NOMO-1 treated with DMSO at 0.1 percent for 48 hours (cell line): ENCODE measurements around the gene THAP8.
A peak's percentile ranks its signal among the peaks of the same experiment; 100 is the strongest.

Experiments
- DNase-seq: peaks from one replicate; lab custom pipeline; 2025; ENCODE audit not compliant: unreplicated experiment; lab: John Stamatoyannopoulos, UW

Gene THAP8

DNA sequence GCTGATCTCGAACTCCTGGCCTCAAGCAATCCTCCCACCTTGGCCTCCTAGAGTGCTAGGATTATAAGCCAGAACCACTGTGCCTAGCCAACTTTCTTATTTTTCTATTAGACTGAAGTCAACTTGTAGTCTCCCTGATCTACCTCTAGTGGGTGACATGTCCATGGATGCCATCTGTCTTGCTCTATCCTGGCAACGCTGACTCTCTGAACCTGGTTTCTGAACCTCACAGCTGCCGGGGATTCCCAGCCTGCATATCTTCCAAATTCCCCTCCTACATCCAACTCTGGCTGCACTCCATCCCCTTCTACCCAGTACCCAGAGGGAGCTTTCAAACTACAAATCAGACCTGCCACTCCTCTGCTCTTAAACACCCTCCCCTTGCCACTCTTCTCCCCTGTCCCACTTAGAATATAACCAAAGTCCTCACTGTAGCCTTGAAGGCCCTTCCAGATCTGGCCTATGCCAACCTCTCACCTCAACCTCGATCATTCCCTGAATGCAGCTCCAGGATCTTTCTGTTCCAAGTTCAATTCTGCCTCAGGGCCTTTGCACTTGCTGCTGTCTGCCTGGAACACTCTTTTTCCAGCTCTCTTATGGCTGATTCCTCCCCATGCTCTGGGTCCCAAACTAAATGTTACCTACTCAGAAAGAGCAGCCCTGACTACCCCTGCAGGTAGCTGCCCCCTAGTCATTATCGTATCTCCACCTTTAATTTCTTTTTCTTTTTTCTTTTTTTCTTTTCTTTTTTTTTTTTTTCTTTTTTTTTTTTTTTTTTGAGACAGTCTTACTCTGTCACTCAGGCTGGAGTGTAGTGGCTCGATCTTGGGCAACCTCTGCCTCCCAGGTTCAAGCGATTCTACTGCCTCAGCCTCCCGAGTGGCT is 23.6 kb downstream of the THAP8 start:
- no peak for DNase-seq

GRCh38 chr19:36028313-36029041 is 25.6 kb downstream of the THAP8 start:
- no peak for DNase-seq

DNA sequence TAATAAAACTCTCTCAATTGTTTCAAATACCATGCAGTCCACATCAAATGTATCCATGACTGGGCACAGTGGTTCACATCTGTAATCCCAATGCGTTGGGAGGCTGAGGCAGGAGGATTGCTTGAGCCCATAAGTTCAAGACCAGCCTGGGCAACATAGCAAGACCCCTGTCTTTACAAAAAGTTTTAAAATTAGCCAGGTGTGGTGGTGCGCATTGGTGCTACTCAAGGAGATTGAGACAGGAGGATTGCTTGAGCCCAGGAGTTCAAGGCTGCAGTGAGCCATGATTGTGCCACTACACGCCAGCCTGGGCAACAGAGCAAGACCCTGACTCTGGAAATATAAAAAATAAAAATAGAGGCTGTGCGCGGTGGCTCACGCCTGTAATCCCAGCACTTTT is 26.4 kb downstream of the THAP8 start:
- no peak for DNase-seq

GRCh38 chr19:36026091-36026876 is 27.8 kb downstream of the THAP8 start:
- DNase-seq, result no peak

GRCh38 chr19:36025541-36025940 is 28.5 kb downstream of the THAP8 start:
- no peak for DNase-seq

DNA sequence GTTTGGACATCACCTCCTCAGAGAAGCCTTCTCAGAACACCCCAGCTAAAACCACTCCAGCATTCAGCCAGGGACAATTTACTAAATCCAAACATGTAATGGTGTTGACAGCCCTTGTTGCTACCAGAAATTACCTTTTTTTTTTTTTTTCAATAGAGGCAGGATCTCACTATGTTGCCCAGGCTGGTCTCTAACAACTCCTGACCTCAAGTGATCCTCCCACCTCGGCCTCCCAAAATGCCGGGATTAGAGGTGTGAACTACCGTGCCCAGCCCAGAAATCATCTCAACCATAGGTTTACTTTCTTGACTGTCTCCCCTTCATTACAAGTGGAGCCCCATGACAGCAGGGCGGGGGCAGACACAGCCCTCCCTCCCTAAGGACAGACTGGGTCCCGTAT is 30.7 kb downstream of the THAP8 start:
- no peak for DNase-seq

- DNase-seq, result no peak
Measured at GRCh38 chr19:36019061-36019670, 34.9 kb downstream of the THAP8 start.

DNA sequence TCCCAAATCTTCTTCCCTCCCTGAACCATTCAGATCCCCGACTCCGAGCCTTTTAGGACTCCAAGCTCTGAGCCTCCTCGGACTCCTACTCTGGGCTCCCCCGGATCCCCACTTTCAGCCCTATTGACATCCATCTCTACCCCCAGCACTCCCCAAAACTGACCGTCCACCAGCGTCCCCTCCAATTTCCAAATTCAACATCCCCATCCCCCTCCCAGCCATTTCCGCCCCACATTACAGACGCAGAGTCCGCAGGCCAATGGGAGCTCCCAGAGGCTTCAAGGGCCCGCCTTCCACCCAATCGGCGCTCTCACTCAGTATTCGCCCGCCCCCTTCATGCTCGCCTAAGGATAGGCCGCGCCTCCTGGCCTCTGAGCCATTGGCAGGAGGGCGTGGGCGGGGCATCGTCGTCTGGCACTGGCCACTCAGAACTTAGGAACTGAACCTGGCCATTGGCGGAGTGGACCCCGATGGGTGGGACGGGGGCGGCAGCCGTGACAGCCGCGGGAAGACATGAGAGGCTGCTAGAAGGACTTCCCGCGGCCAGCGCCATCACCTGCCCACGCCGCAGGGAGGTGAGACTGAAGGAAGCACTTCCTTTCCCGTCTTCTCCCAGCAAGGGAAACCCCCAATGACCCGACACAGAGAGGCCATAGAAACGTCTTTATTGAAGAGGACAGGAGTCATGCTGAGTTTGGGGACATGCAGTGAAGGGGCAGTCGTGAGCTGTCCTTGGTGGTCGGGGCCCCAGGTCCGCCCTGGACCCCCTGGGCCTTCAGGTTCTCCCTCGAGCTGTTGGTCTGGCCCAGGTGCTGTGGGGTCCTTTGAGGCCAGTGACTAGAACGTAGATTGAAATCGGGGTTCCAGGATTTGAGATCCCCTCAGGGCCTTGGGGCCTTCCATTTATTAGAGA is 39.8 kb downstream of the THAP8 start, which contains the start of gene ALKBH6:
ALKBH6 (minus strand) TSS at position 202 of the 913 bp plus-strand sequence. CDS start 816 bp downstream, outside the sequence.
- DNase-seq, result peak; percentile 100

DNA sequence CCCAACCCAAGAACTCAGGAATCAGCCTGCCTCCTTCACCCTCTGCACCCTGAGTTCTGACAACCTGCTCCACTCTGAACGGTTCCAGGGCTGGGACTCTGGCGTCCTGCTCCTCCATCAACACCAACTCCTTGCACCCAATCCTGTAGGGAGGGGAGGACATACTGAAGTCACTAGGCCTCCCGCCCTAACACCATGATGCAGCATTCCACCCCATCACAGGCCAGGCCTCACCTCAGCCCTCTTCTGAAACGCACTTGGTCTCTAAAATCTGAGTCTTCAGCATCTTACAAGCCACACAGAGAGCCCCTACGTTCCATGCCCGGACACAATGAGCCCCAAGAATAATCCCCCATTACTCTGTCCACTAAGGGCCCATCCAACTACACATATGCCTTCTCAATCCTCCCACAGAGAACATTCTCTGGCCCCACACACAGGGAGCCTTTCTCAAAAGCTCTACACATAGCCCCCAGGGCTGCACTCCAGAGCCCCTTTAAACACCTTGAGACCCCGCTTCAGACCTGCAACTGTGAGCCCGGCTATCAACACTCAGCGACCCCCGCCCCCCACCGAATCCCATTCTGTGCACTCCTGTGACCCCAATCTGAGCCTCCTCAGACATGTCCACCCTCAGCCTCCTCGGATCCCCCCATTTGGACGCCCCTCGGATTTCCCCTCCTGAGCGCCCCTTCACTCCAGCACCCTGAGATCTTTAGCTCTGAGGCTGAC is 40.6 kb downstream of the THAP8 start:
- no peak for DNase-seq

DNA sequence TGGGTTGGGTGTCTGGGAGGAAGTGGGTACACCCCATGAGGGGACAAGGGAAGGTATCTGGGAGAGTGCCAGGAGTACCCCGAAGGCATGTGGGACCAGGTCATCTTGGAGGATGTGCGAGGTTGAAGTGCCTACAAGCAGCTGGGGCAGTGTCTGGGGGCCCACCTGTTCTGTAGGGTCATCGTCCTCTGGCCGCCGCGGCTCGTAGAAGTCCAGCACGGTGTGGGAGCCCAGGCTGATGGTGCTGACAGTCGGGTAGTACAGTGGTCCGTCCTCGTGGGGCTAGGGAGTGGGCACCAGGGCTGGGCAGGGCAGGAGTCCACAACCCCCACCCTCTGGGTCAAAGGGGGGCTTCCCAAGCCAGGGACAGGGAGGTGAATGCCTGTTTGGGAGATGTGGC is 43.7 kb downstream of the THAP8 start:
- no peak for DNase-seq

DNA sequence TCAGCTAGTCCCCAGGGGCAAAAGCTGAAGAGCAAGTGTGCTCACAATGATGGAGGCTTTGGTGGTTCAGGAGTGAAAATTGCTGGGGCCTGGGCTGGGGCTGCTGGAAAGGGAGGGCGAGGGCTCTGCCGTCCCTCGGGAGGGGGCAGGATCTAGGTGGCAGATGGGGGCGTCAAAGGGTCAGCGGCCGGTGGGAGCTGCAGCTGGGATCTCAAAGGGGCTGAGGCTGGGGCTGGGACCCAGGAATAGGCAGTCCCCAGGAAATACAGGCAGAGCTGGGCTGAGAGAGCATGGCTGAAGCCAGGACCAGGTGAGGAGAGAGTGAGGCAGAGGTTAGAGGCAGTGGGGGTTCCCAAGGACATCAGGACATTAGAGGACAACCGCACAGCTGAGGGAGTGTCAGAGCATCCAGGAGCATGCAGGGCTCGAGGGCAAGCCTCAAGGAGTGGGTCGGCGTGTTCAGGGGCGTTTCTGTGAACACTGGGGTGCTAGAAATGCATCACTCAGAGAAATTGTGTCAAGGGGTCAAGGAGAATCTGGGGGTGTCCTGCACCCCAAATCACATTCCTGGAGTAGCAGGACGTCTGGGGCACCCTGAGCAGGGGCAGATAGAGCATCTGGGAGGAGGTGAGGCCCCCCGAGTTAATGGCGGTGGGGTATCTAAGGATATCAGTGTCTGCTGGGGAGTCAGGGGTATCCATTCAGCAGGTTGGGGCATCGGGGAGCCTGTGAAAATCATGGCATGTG is 44.3 kb downstream of the THAP8 start:
- no peak for DNase-seq

DNA sequence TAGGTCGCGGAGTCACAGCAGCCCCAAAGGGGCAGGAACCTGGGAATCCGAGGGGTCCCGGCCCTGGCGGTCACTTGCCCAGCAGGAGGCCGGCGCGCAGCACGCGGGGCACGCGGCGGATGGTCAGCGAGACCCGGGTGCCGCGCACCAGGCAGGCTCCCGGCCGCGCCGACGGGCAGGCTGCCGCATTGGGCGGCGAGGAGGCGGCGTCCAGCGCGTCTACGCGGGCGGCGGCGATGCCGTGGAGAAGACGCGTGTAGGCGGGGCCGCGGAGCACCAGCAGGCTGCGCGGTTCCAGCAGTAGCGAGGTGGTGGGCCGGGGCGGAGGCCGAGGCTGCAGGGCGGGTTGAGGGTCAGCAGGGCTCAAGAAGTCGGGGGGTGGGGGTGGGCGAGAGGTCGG is 44.9 kb downstream of the THAP8 start:
- no peak for DNase-seq

- DNase-seq, result no peak
Measured at GRCh38 chr19:36008336-36008978, 45.6 kb downstream of the THAP8 start, which contains the start of gene SYNE4. Gene SYNE4, minus strand, starts transcription at chr19:36008813. Its CDS starts 132 bp downstream, at chr19:36008681.

GRCh38 chr19:36006955-36007354 is 47.1 kb downstream of the THAP8 start:
- DNase-seq, result no peak

GRCh38 chr19:36003284-36003683 is 50.8 kb downstream of the THAP8 start:
- DNase-seq, result no peak

- no peak for DNase-seq
Measured at GRCh38 chr19:36001605-36002004, 52.5 kb downstream of the THAP8 start.

GRCh38 chr19:35996777-35997176 is 57.3 kb downstream of the THAP8 start:
- DNase-seq, result no peak
